ENCODE data around the gene BOD1L2.

GRCh38 chr18:57188851-57189557 is 42.1 kb downstream of the BOD1L2 start:
- no peak for TF ChIP-seq CTCF (optimal IDR thresholded peaks at IDR 0.05 in 1 of 3, IDR thresholded peaks at IDR 0.05 in 1 of 3, conservative IDR thresholded peaks at IDR 0.05 in 1 of 3; ENCODE audit: extremely low read depth in 1 of 3, insufficient read depth in 2 of 3, low read length in 3 of 3)
- no peak for TF ChIP-seq EZH2 (IDR thresholded peaks at IDR 0.05; ENCODE audit: low read length)
